ENCODE data around the gene DDRGK1.
"Not testable (repeated sequence)": the region's sequence is repeated elsewhere in the genome, so short reads cannot be mapped to it uniquely, and the experiment has no call there.

The DDRGK1 gene

DNA sequence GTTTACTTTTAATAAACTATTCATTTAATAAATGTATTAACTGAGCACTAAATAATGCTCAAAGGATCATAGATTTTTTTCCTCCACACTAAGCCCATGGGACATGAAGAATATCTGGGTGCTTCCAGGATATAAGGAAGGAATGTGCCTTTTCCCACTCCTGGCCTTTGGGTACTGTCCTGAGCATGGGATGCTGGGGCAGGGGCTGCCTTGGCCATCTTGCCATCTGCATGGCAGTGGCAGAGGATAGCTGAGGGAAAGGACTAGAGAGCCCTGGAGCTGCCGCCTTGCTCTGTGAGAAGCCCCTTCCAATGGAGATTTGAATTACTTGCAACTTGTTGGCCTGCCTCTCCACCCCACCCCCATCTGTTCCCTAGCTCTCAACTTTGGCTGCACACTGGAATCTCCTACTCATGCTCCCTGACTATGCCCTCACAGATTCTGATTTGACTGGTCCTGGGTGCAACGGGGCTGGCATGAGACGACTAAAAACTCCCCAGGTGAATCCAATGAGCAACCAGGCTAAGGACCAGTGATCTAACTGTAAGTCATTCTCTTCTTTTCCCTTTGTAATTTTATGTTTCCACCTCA is 15.6 kb downstream of the DDRGK1 start:
- no peak for DNase-seq

GRCh38 chr20:3187861-3188260 is 16.6 kb downstream of the DDRGK1 start:
- not testable (repeated sequence) for DNase-seq

DNA sequence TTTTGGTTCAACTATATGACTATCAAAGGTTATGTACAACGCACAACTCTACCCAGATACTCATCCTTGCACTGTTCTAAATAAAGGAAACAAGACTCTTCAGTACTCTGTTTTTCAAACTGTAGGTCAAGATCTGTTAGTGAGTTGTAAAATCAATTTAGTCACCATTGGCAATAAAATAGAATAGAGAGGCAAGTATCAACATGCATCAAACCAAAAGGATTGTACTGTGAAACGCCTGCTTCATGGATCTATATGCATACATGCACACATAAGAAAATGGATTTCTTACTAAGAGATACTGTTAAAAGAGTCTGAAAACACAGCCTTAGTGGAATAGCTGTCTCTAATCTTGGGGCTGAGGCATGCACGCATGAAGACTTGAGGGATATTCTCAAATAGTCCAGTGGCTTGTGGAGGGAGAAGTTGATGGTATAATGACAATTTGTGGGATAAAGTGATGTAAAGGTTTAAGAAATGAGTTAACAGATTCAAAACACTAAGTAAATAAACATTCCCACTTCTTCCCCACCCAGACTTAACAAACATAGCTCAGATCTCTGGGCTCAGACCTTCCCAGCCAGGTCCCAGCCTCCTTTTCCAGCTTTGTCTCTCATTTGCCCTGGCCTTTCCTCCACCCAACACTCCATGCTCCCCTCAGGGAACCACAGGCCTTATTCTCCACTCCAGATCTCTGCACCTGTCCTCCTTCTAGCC is 20.4 kb downstream of the DDRGK1 start:
- no peak for DNase-seq

GRCh38 chr20:3182429-3182828 is 22.1 kb downstream of the DDRGK1 start:
- DNase-seq, result not testable (repeated sequence)

GRCh38 chr20:3181270-3181669 is 23.2 kb downstream of the DDRGK1 start:
- DNase-seq, result no peak

GRCh38 chr20:3180319-3180718 is 24.2 kb downstream of the DDRGK1 start:
- DNase-seq, result no peak

- no peak for DNase-seq
Measured at GRCh38 chr20:3177746-3178485, 26.6 kb downstream of the DDRGK1 start.

DNA sequence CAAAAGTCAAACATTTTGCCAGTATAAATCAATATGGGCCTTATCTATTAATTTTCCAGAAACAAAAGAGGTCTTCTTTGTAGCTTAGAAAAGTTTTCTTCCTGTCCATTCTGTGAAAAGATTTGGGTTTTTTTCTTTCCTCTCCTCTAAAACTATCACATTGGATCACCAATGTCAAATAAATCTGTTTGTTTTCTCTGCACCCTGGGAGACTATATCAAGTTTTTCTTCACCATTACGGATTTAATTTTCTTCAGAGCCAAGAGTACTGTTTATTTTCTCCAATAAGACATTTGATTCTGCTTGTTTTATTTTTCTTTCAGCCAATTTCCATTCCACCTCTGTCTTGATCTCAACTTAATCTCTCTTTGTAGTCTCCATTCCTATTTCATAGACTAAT is 29.2 kb downstream of the DDRGK1 start:
- DNase-seq, result no peak

- peak in 1 of 58 donors; percentile 36 for DNase-seq
Measured at GRCh38 chr20:3174442-3175261, 29.8 kb downstream of the DDRGK1 start.

DNA sequence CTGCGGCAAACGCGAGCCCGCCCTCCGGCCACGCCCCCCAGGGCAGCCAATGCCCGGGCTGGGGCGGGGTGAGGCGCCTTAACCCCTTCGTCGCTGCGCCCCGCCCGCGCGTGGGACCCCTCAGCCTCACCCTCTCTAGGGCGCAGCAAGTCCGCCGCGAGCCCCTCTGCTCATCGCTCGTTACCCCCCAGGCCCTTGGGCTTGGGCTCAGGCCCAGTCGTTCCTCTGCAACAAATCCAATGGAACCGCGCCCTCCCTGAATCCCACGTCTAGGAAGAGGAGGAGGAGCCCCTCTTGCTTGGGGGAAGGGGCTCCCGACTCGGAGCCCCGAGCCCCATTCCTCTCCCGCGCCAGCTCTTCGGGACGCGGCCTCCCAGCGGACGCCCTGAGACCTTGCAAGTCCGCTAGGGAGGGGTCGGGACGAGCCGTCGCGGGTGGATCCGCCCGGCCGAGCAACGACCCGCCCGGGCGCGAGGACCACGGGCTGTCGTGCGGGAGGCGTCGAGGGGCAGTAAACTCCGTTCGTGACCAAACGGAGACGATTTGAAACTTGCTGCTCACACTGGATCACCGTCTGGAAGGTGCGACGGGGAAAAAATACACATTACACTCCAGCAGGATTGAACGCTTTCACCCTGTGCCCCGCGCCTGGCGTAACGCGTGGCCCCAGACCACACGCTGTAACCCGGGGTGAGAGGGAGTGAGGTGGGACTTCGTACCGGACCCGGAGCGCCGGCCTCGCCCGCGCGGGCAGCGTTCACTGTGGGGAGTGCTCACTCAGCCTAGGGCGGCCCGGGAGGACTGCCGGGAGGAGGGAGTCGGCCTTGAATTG is 30.7 kb downstream of the DDRGK1 start:
- DNase-seq, result peak in 46 of 58 donors; percentile 22 to 91 (median 80)

DNA sequence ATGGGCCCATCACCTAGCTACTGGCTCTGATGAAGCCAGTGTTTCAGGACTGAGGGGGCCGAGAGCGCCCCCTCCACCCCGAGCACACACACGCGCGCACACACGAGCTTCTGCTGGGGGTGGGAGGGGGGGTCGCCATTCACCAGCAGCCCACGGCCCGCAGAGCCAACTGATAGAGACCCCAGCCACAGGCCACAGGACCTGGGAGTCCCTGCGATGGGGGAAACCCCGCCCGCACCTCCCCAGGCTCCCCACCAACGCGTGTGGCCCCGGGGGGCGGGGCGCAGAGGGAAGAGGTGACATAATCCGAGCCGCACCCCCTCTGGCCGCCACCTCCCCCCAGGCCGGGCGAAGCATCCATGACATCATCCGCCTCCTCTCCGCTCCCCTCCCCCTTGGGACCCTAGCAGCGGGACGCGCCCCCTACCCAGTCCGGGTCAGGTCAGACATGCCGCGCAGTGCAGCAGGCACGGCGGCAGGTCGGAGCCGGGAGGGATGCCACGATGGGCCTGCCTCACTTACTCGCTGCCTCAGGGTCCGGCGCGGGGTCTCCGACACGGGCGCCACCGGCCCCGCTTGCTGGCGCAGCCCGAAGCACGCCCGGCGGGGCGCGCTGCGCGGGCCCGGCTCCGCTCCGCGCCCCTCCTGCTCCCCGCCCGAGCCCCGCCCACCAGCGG is 31.4 kb downstream of the DDRGK1 start, which contains the start of gene LZTS3:
LZTS3 (minus strand) TSS at position 617 of the 677 bp plus-strand sequence. CDS start 6,386 bp downstream, outside the sequence.
- peak in 51 of 58 donors; percentile 33 to 87 (median 73) for DNase-seq

GRCh38 chr20:3172126-3172932 is 32.2 kb downstream of the DDRGK1 start:
- DNase-seq, result no peak

DNA sequence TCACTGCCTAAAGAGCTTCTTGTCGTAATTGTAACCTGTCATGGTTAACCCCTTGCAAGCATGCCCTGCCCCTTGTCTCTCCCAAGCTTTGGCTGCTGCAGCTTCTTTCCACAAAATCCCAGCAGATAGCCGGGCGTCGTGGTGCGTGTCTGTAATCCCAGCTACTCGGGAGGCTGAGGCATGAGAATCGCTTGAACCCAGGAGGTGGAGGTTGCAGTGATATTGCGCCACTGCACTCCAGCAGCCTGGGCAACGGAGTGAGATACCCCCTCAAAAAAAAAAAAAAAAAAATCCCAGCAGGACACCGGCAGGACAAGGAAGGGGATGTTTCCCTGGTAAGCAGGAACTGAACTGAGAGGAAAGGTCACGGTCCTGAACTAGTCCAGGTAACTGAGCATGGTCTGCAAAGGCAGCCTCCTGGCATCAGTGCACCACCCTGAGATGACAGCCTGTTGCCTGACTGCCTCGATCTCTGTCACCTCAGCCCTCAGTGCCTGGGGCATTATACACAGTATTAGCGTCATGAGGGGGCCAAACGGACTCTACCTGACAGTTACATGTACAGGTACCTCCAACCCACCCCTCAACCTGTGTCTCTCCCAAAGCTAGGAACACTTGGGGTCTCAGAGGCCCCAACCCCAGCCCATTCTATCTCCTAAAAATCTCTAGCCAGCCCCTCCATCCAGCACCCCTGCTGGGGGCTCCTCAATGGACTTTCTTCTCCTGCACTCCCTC is 32.9 kb downstream of the DDRGK1 start:
- DNase-seq, result no peak

DNA sequence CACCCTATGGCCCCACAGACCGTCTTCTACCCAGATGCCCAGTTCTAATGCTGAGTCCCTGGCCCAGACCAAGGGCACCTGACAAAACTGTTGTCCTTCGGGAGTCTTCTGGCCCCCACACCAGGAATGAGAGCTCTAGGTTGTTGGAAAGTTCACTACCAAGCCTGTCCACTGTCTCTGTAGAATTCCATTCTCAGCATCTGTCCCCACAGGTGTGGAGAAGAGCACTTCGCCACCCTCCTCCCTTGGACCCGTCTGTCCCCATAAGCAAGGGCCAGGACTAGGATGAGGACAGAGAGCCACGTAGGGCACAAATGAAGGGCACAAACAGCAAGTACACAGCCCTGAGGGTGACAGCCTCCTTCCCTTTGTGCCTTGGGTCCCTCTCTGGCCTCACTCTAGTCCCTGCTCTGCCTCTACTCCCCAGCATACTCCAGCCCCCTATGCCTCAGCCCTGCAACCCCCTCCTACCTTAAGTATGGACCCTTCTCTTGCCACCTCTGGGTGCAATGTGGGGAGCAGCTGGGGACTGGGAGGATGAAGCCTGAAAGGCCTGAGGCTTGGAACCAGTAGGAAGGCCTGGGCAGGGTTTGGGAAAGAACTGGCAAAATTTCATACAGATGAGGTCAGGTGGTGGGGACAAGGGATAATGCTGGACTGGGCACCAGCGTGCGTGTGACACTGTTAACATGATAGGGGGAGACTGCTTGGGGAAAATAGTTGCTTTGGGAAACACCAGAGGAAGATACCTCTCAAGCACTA is 35.5 kb downstream of the DDRGK1 start:
- DNase-seq, result no peak

- no peak for DNase-seq
Measured at GRCh38 chr20:3168079-3168828, 36.2 kb downstream of the DDRGK1 start.

DNA sequence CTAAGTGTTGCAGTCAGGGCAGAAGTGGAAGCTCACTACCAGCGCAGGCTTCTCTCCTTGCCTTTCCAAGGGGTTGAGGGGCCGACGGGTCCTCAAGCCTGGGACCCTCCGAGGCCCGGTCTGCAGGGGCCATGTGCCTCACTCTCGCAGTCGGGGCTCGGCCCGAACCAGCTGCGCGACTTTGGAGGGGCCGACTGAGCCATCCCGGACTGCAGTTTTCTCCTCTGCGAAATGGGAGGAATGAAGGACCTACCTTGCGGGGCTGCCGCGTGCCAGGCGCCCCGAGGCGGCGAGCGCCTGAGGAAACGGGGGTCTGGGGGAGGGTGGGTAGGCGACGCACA is 36.8 kb downstream of the DDRGK1 start:
- DNase-seq, result no peak

DNA sequence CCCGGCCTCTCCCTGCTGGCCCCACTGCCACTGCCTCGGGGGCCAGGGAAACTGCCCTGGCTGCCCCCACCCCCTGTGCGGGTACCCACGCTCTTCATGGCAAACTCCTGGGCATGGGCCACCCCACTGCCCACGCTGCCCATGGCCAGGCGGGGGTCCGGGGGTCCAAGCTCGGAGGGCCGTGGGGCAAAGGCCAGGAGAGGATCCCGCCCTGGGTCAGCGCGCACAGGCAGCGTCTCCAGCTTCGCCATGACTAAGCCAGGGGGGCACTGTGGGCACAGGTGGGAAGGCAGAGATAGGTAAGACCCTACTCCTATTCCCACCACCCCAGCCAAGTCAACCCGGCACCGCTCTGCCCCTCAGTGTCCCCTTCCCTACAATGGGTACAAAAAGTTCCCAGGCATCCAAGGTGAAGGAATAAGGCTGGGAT is 37.6 kb downstream of the DDRGK1 start:
- DNase-seq, result no peak
